ENCODE data around the gene ZNRF2.
"Not testable (repeated sequence)": the region's sequence is repeated elsewhere in the genome, so short reads cannot be mapped to it uniquely, and the experiment has no call there.

Gene ZNRF2

GRCh38 chr7:30287625-30288024 is 3.2 kb downstream of the ZNRF2 start:
- not testable (repeated sequence) for DNase-seq (ENCODE audit: low read depth in 3 of 3)

GRCh38 chr7:30289634-30290033 is 5.2 kb downstream of the ZNRF2 start:
- not testable (repeated sequence) for DNase-seq (ENCODE audit: low read depth in 3 of 3)

- DNase-seq (ENCODE audit: low read depth in 3 of 3): not testable (repeated sequence)
These were observed 5.9 kb downstream of the ZNRF2 start for GRCh38 chr7:30290317-30290716.

GRCh38 chr7:30292416-30293038 is 8.1 kb downstream of the ZNRF2 start:
- DNase-seq (ENCODE audit: low read depth in 3 of 3): not testable (repeated sequence)

GRCh38 chr7:30296304-30296703 is 11.9 kb downstream of the ZNRF2 start:
- not testable (repeated sequence) for DNase-seq (ENCODE audit: low read depth in 3 of 3)

DNA sequence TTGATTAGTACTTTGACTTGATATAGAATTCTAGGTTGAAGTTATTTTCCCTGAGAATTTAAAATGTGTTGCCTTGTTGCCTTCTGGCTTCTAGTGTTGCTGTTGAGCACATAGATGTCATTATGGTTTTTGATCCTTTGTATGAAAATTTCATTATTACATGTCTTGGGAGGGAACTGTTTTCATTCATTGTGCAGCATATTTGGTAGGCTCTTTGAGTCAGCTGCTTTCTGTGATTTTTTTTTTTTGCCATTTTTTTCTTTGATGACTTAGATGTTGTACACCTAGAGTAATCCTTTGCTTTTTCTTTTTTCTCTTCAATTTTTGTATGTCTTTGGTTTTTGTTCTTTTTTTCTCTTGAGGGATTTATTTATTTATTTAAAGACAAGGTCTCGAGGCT is 13.1 kb downstream of the ZNRF2 start:
- DNase-seq (ENCODE audit: low read depth in 3 of 3): not testable (repeated sequence)

- DNase-seq (ENCODE audit: low read depth in 3 of 3): not testable (repeated sequence)
These were observed 14.0 kb downstream of the ZNRF2 start for GRCh38 chr7:30298409-30298808.

GRCh38 chr7:30301751-30302150 is 17.4 kb downstream of the ZNRF2 start:
- DNase-seq (ENCODE audit: low read depth in 3 of 3): no peak

- DNase-seq (ENCODE audit: low read depth in 3 of 3): no peak
These were observed 18.4 kb downstream of the ZNRF2 start for GRCh38 chr7:30302656-30303311.

DNA sequence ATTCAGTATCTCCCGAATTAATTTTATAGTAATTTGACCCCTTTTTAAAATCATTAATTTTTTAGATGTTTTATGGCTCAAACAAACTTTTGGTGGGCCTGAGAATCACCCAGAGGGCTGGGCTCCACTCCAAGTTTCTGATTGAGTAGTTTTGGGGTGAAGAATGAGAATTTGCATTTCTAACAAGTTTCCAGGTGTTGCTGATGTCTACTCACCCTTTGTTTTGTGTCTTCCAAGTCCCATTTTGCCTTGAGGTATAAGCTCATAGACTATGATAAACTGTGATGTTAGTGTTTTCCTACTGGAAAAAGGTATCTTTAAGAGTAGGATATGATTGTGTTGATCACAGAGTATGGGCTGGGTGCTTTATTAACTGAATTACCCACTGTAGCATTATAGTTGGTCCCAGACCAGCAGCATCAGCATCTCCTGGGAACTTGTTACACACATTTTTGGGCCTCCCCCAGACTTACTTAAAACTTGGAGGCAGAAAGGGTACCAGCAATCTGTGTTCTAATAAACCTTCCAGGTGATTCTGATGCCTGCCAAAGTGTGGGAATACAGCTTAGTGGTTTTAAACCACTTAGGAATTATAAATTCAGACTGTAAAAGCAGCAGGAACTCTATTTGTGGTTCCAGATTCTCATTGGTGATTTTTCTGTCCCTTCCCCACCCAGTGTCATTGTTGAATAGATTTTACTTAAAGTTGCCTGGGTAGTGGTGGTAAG is 19.1 kb downstream of the ZNRF2 start:
- no peak for DNase-seq (ENCODE audit: low read depth in 3 of 3)

DNA sequence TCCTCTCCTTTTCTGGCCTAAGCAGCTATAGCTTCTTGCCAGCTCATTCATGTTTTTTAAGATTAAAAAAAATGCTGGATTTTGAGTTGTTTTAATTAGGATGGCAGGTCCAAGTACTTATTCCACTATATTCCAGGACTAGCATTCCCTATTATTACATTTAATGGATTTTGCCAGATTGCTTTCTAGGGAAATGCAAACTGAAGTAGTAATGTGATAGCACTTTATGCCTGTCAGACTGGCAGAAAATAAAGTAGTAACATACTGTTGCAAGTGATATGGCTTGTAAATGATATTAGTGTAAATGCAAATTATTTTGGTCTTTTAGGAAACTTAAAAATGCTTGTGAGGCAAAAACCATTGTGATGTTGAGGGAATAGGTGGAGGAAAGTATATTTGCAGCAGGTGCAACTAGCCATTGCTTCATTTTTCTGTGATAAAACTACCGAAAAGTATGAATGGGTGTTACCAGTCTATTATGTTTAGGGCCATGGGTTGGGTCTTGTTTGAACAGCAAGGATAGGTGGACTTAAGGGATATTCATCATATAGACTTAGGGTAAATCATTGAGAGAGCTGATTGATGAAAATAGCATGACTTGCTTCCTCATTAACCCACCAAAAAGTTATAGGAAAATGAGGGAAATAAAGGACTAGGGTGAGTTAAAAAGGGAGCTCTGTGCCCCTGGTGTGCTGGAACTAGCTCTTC is 19.9 kb downstream of the ZNRF2 start:
- no peak for DNase-seq (ENCODE audit: low read depth in 3 of 3)

DNA sequence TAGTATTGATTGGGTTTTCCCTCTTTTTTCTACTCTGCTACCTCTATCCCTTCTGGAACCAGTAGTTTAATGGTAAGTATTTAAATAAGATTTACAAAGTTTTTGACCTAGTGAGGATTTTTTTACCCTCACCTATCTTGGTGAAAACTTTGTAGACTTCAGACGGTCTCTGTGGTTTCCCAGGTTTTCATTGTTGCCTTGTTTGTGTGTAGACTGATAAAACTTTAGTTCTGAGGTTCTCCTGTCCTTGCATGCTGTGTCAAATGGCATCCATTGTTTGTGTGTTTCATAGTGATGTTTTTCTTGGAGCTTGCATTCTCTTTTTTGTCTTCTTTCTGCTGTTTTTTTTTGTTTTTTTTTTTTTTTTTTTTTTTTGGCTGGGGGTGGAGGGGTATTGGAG is 22.6 kb downstream of the ZNRF2 start:
- no peak for DNase-seq (ENCODE audit: low read depth in 3 of 3)

- DNase-seq (ENCODE audit: low read depth in 3 of 3): no peak
These were observed 24.0 kb downstream of the ZNRF2 start for GRCh38 chr7:30308389-30308788.

GRCh38 chr7:30309302-30309701 is 24.9 kb downstream of the ZNRF2 start:
- no peak for DNase-seq (ENCODE audit: low read depth in 3 of 3)

GRCh38 chr7:30309842-30310435 is 25.5 kb downstream of the ZNRF2 start:
- DNase-seq (ENCODE audit: low read depth in 3 of 3): no peak

DNA sequence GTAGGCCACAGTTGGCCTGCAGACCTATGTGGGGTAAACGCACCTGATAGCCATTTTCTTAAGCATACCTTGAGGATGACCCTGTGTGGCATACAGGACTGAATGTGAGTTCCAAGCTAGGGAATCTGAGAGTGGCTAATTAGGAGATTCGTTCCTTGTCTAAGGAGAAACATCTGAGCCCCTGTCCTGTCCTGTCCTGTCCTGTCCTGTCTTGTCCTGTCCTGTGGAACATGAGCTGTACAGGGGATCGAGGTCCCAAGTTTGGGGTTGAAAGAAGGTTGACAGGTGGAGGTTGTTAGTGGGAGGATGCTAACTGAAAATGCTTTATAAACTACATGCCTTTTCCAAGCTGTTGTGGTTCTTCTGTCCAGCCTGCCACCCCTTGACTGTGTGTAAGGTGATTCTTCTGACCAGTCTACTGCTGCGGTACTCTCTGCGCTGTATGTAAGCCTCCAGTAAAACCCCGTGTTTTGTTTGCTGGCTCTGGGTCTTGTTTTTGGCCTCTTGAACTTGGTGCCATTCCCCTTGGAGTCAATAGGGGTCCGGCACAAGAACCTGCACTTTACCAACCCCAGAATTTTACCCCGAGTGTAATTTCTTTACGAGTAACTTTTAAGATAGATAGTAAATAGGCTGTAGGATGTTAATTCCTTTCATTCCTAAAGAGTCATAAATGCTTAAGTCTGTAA is 26.4 kb downstream of the ZNRF2 start:
- DNase-seq (ENCODE audit: low read depth in 3 of 3): no peak

DNA sequence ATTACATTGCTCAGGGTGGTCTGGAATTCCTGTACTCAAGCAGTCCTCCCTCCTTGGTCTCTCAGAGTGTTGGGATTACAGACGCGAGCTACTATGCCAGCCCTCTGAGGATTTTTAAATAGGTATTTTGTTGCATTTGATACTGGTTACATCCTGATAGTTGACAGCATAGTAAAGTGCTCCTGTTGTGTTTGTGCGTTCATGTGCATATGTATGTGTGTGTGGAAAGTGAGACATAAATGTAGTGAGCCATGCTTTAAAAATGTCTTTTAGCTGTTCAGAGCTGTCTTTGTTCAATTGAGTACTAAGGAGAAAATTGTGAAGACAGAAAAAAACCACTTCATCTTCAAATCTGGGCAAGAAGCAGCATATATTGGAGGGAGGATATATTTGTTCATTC is 27.8 kb downstream of the ZNRF2 start:
- DNase-seq (ENCODE audit: low read depth in 3 of 3): no peak

GRCh38 chr7:30313348-30313747 is 29.0 kb downstream of the ZNRF2 start:
- DNase-seq (ENCODE audit: low read depth in 3 of 3): no peak

GRCh38 chr7:30313793-30314192 is 29.4 kb downstream of the ZNRF2 start:
- no peak for DNase-seq (ENCODE audit: low read depth in 3 of 3)

DNA sequence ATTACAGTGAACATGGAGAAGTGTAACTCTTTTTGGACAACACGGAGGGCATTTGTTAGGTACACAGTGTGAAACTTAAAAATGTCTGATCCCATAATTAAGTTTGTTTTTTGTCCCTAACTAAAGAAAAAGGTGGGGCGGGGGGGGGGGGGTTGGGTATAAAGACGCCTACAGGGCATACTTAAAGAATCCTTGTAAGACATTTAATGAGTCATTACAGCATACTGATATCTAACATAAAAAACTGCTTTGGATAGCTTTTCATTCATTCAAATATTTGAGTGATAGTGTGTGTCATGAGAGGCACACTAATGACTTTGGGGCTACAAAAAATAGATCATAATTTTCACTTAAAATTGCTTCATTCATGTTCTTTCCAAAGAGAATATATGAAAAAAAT is 31.2 kb downstream of the ZNRF2 start:
- no peak for DNase-seq (ENCODE audit: low read depth in 3 of 3)

DNA sequence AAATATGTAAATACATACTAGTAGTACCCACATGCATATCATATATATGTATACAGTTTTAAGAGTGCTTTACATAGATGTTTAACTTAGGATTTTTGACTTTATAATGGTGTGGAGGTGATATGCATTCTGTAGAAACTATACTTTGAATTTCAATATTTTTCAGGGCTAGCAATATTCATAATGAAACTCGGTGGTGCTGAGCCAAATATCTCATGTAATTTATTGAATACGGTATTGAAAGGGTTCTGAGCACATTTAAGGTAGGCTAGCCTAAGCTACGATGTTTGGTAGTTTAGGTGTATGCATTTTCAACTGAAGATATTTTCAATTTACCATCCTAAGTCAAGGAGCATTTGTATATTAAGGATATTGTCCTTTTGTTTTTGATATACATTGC is 36.0 kb downstream of the ZNRF2 start:
- no peak for DNase-seq (ENCODE audit: low read depth in 3 of 3)
